ENCODE data around the gene STK36.

The STK36 gene

DNA sequence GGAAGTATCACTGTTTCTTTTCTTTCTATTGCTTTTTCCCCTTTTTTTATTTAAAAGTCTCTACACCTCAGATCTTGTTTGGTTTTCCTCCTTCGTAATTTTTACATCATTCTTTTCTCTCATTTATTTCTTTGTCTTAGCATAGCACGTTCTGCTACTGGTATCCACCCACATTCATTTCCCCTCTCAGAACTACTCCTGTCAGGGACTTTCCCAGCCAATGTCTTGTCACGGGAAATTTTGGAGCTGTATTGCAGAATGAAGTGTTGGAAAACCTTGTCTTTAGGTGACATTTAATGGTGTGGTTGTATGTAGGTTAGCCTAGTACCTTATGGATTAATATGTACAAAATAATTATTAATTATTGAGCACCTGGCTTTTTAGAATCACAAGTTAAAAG, 72.7 kb downstream of the STK36 start:
- Histone ChIP-seq H3K27ac (ENCODE audit: poor library complexity, severe bottlenecking) (no peak overlapping the region), H3K4me3 (ENCODE audit: severe bottlenecking) (no peak overlapping the region), H3K36me3 (ENCODE audit: low read depth) (peaks cover 85% of the 10 kb centered on the region), H3K4me1 (ENCODE audit: insufficient read depth, poor library complexity, severe bottlenecking) (no peaks in the 10 kb centered on the region), H3K9me3 (ENCODE audit: severe bottlenecking) (no peaks in the 10 kb centered on the region), H3K27me3 (ENCODE audit: insufficient read depth, poor library complexity, severe bottlenecking) (no peaks in the 10 kb centered on the region)
- TF ChIP-seq, protein P1, sequence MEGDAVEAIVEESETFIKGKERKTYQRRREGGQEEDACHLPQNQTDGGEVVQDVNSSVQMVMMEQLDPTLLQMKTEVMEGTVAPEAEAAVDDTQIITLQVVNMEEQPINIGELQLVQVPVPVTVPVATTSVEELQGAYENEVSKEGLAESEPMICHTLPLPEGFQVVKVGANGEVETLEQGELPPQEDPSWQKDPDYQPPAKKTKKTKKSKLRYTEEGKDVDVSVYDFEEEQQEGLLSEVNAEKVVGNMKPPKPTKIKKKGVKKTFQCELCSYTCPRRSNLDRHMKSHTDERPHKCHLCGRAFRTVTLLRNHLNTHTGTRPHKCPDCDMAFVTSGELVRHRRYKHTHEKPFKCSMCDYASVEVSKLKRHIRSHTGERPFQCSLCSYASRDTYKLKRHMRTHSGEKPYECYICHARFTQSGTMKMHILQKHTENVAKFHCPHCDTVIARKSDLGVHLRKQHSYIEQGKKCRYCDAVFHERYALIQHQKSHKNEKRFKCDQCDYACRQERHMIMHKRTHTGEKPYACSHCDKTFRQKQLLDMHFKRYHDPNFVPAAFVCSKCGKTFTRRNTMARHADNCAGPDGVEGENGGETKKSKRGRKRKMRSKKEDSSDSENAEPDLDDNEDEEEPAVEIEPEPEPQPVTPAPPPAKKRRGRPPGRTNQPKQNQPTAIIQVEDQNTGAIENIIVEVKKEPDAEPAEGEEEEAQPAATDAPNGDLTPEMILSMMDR (IDR thresholded peaks at IDR 0.05; ENCODE audit: poor library complexity, severe bottlenecking), result no peak
- no peak for DNase-seq (ENCODE audit: low spot score)
- no peak for ATAC-seq (ENCODE audit: low read depth)

DNA sequence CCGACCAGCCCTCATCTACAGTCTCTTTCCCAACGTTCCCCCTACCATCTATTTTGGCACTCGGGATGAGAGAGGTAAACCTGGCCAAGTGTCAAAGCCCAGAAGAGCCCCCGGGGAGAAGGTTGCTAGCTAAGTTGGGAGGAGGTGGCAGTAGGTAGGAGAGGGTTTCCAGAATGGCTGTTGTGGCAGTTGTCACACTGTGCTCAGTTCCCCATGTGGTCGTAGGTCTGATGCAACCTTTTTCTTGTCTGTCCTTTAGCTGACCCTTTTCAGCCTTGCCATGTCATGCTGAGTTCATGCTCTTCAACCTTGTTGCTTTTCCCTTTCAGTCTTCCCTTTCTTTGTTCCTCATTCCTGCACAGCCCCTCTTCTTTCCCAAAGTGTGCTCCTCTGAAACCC, 73.3 kb downstream of the STK36 start:
- ATAC-seq (ENCODE audit: low read depth) (no peak), DNase-seq (ENCODE audit: low spot score) (no peak)
- no peak overlapping the region for H3K27ac ChIP-seq (ENCODE audit: poor library complexity, severe bottlenecking)
- H3K4me1 ChIP-seq (ENCODE audit: insufficient read depth, poor library complexity, severe bottlenecking), result no peaks in the 10 kb centered on the region
- no peaks in the 10 kb centered on the region for H3K27me3 ChIP-seq (ENCODE audit: insufficient read depth, poor library complexity, severe bottlenecking)
- H3K9me3 ChIP-seq (ENCODE audit: severe bottlenecking), result no peaks in the 10 kb centered on the region
- H3K4me3 ChIP-seq (ENCODE audit: severe bottlenecking), result no peak overlapping the region
- TF ChIP-seq, protein P1 (IDR thresholded peaks at IDR 0.05; ENCODE audit: poor library complexity, severe bottlenecking), result no peak
- peaks cover 86% of the 10 kb centered on the region for H3K36me3 ChIP-seq (ENCODE audit: low read depth)

DNA sequence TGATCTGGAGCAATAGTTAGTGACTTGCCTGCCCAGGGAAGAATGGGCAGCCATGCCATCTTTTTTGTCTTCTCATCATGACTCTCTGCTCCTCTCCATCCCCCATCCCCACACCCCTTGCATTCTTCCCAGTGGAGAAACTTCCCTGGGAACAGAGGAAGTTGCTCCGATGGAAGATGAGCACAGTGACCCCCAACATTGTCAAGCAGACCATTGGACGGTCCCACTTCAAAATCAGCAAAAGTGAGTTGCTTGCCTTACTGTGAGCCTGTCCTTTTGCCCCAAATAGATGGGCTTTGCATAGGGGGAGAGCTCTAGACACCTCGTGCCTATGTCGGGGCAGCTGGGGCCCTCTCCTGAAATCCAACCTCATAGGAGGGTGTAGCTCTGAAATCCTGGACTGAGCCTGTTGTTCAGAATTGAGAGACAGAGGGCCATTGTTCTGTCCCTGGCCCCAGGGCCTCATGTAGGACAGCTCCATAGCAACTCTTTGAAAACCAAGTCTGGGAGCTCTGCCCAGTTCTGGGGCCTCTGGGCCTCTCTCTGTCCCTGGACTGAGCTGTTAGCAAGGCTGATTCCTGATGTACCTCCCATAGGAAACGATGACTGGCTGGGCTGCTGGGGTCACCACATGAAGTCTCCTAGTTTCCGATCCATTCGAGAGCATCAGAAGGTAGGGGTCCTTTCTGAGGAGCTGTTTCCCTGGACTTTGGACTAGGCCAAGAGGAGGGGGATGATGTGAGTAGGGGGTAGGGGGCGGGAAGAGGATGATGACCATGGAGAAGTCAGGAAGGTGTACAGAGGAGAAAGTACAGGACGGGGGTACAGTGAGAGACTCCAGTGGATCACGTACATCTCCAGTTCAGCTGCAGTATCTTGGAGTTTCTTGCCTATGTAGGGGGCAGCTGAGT, 73.9 kb downstream of the STK36 start:
- H3K27me3 ChIP-seq (ENCODE audit: insufficient read depth, poor library complexity, severe bottlenecking), result no peaks in the 10 kb centered on the region
- TF ChIP-seq, protein P1 (IDR thresholded peaks at IDR 0.05; ENCODE audit: poor library complexity, severe bottlenecking), result no peak
- no peaks in the 10 kb centered on the region for H3K9me3 ChIP-seq (ENCODE audit: severe bottlenecking)
- H3K4me1 ChIP-seq (ENCODE audit: insufficient read depth, poor library complexity, severe bottlenecking), result no peaks in the 10 kb centered on the region
- peaks cover 86% of the 10 kb centered on the region for H3K36me3 ChIP-seq (ENCODE audit: low read depth)
- DNase-seq (ENCODE audit: low spot score) (no peak), ATAC-seq (ENCODE audit: low read depth) (no peak)
- H3K4me3 ChIP-seq (ENCODE audit: severe bottlenecking), result no peak overlapping the region
- no peak overlapping the region for H3K27ac ChIP-seq (ENCODE audit: poor library complexity, severe bottlenecking)

DNA sequence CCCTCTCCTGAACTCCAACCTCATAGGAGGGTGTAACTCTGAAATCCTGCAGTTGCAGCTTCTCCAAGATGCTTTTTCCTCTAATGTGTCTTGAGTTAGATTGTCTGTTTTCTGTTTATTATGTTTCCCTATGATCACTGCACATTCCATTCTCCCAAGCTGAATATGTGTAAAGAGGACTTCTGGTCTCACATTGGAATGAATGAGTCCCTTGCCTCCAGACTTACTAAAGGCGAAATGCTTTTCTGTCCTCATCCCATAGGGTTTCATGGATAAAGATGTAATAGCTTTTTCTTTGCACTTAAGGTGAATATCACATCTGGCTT, 74.5 kb downstream of the STK36 start:
- H3K27me3 ChIP-seq (ENCODE audit: insufficient read depth, poor library complexity, severe bottlenecking), result no peaks in the 10 kb centered on the region
- no peaks in the 10 kb centered on the region for H3K4me1 ChIP-seq (ENCODE audit: insufficient read depth, poor library complexity, severe bottlenecking)
- H3K4me3 ChIP-seq (ENCODE audit: severe bottlenecking), result no peak overlapping the region
- no peaks in the 10 kb centered on the region for H3K9me3 ChIP-seq (ENCODE audit: severe bottlenecking)
- DNase-seq (ENCODE audit: low spot score) (no peak), ATAC-seq (ENCODE audit: low read depth) (no peak)
- H3K36me3 ChIP-seq (ENCODE audit: low read depth), result peaks cover 87% of the 10 kb centered on the region
- TF ChIP-seq, protein P1 (IDR thresholded peaks at IDR 0.05; ENCODE audit: poor library complexity, severe bottlenecking), result no peak
- H3K27ac ChIP-seq (ENCODE audit: poor library complexity, severe bottlenecking), result no peak overlapping the region

DNA sequence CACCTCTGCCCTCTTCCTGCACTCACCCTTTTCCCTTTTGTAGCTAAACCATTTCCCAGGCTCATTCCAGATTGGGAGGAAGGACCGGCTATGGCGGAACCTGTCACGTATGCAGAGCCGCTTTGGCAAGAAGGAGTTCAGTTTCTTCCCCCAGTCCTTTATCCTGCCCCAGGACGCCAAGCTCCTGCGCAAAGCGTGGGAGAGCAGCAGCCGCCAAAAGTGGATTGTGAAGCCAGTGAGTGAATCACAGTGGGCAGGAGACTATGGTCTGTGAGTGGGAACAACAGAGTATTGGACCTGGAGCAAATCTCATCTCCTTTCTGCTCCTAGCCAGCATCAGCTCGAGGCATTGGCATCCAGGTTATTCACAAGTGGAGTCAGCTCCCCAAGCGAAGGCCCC, 75.1 kb downstream of the STK36 start:
- no peaks in the 10 kb centered on the region for H3K27me3 ChIP-seq (ENCODE audit: insufficient read depth, poor library complexity, severe bottlenecking)
- H3K36me3 ChIP-seq (ENCODE audit: low read depth), result peaks cover 84% of the 10 kb centered on the region
- TF ChIP-seq, protein P1 (IDR thresholded peaks at IDR 0.05; ENCODE audit: poor library complexity, severe bottlenecking), result no peak
- no peaks in the 10 kb centered on the region for H3K4me1 ChIP-seq (ENCODE audit: insufficient read depth, poor library complexity, severe bottlenecking)
- DNase-seq (ENCODE audit: low spot score) (no peak), ATAC-seq (ENCODE audit: low read depth) (no peak)
- no peaks in the 10 kb centered on the region for H3K9me3 ChIP-seq (ENCODE audit: severe bottlenecking)
- H3K27ac ChIP-seq (ENCODE audit: poor library complexity, severe bottlenecking), result no peak overlapping the region
- H3K4me3 ChIP-seq (ENCODE audit: severe bottlenecking), result no peak overlapping the region

Data from RWPE2 (cell line).